HEK293 (cell line): ENCODE measurements around the gene TNNT2.

Source experiments
- CTCF ChIP-seq: fragments of 450-650 bp; formaldehyde crosslinking; IDR thresholded peaks from 2 replicates; pipeline ENCODE4 v1.5.1; 2016; ENCODE audit warnings: missing biosample characterization, missing genetic modification characterization
- KLF10 ChIP-seq: fragments of 450-650 bp; IDR thresholded peaks from 2 replicates; pipeline ENCODE4 v1.5.1; 2018; ENCODE audit warnings: missing biosample characterization, mild to moderate bottlenecking, missing genetic modification characterization
- REPIN1 ChIP-seq: fragments of 450-650 bp; formaldehyde crosslinking; IDR thresholded peaks from 2 replicates; pipeline ENCODE4 v1.5.1; 2017; ENCODE audit warnings: missing biosample characterization, missing genetic modification characterization, low read depth
- TCF7L2 ChIP-seq: IDR thresholded peaks from 2 replicates; pipeline ENCODE4 v1.6.1; 2011; ENCODE audit warnings: low read depth, mild to moderate bottlenecking, inconsistent platforms, low read length, moderate library complexity, borderline replicate concordance
- ZBTB48 ChIP-seq: fragments of 450-650 bp; formaldehyde crosslinking; IDR thresholded peaks from 2 replicates; pipeline ENCODE4 v1.5.1; 2016; ENCODE audit warnings: missing biosample characterization, missing genetic modification characterization
- ZFP41 ChIP-seq: fragments of 450-650 bp; formaldehyde crosslinking; IDR thresholded peaks from 2 replicates; pipeline ENCODE4 v1.5.1; 2016; ENCODE audit warnings: missing biosample characterization, missing genetic modification characterization, borderline replicate concordance
- ZNF175 ChIP-seq: fragments of 450-650 bp; formaldehyde crosslinking; IDR thresholded peaks from 2 replicates; pipeline ENCODE4 v1.5.1; 2016; ENCODE audit warnings: missing biosample characterization, missing genetic modification characterization
- ZNF510 ChIP-seq: fragments of 450-650 bp; formaldehyde crosslinking; IDR thresholded peaks from 2 replicates; pipeline ENCODE4 v1.5.1; 2018; ENCODE audit warnings: mild to moderate bottlenecking, missing genetic modification characterization, missing biosample characterization; ENCODE audit not compliant: insufficient replicate concordance
- ZNF530 ChIP-seq: fragments of 450-650 bp; formaldehyde crosslinking; IDR thresholded peaks from 2 replicates; pipeline ENCODE4 v1.5.1; 2016; ENCODE audit warnings: low read depth, missing biosample characterization, missing genetic modification characterization
- ZNF600 ChIP-seq: fragments of 450-650 bp; formaldehyde crosslinking; IDR thresholded peaks from 2 replicates; pipeline ENCODE4 v1.5.1; 2016; ENCODE audit warnings: missing biosample characterization, missing genetic modification characterization
- ZNF785 ChIP-seq: fragments of 450-650 bp; formaldehyde crosslinking; IDR thresholded peaks from 2 replicates; pipeline ENCODE4 v1.5.1; 2016; ENCODE audit warnings: missing biosample characterization, missing genetic modification characterization

- no peak for TF ChIP-seq ZNF510 (tag by site-specific recombination)
- TF ChIP-seq ZBTB48, result no peak
- no peak for TF ChIP-seq CTCF
- TF ChIP-seq ZNF175 (tag by site-specific recombination), result no peak
- no peak for TF ChIP-seq REPIN1 (tag by site-specific recombination)
- TF ChIP-seq ZNF600, result no peak
- TF ChIP-seq TCF7L2, result no peak
- no peak for TF ChIP-seq ZNF785 (tag by site-specific recombination)
- TF ChIP-seq ZFP41 (tag by site-specific recombination), result no peak
- no peak for TF ChIP-seq ZNF530
- TF ChIP-seq KLF10 (tag by site-specific recombination), result no peak
These were observed 14.4 kb upstream of the TNNT2 start for GRCh38 chr1:201391651-201392511.
